ENCODE measurements around the gene CPO.

CPO gene

DNA sequence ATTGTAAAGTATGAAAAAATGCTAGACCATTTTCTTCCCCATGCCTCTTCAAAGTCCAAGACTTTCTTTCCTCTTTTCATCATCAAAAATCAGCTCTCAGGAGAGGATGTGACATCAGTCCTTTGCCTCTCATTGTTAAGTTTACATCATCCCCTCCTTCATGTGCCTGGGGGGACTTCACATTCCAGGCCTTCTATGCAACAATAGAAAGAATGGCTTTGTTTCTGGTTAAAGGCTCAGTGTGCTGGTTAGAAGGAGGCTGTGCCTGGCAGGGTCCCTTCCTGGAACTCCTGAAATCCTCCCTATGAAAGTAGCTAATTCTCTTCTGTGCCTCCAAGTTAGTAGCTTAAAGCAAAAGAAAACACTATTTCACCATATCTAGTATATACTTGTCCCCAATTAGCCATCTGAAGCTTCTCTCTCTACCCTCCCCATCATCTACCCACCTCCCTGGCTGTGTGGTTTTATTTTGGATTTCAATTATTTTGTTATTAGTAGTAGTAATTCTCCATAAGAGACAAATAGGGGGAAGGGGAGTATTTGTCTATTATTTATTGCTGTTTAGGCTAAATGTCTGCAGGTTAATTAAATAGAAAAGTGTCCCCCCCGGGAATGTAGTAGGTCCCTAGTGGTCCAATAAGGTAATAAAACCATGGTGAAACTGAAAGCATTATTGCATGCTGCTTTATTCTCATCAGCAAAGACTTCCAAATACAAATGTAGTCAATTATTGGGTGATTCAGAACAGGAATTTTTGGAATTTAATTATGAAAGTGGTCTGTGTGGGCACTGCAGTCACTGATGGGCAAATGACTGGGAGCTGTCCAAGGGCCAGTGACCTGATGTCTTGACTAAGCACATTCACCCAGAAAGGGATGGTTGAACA lies 69.0 kb downstream of the CPO start:
- DNase-seq: no peak
- TF ChIP-seq CTCF (IDR thresholded peaks at IDR 0.05; ENCODE audit: low read depth, low read length): no peak
- H3K27me3 ChIP-seq (ENCODE audit: insufficient read depth, low read depth, severe bottlenecking): no peaks in the 10 kb centered on the region

GRCh38 chr2:207012461-207012860 lies 73.1 kb downstream of the CPO start:
- no peak for DNase-seq
- no peak overlapping the region for H3K27ac ChIP-seq

More for the DNA sequence above, 69.0 kb downstream of the CPO start:
- Histone ChIP-seq H3K36me3 (no peaks in the 10 kb centered on the region), H3K4me3 (ENCODE audit: low read depth, low read length) (no peak overlapping the region), H3K9me3 (ENCODE audit: severe bottlenecking) (no peaks in the 10 kb centered on the region), H3K27ac (no peak overlapping the region)

GRCh38 chr2:207014424-207014823 lies 75.1 kb downstream of the CPO start:
- no peak overlapping the region for H3K4me3 ChIP-seq (ENCODE audit: low read depth, low read length)
- no peak for DNase-seq
- no peak for TF ChIP-seq CTCF (IDR thresholded peaks at IDR 0.05; ENCODE audit: low read depth, low read length)
- H3K36me3 ChIP-seq: no peaks in the 10 kb centered on the region
- no peaks in the 10 kb centered on the region for H3K9me3 ChIP-seq (ENCODE audit: severe bottlenecking)
- H3K27ac ChIP-seq: no peak overlapping the region
- no peaks in the 10 kb centered on the region for H3K27me3 ChIP-seq (ENCODE audit: insufficient read depth, low read depth, severe bottlenecking)

More at GRCh38 chr2:207012461-207012860, 73.1 kb downstream of the CPO start:
- Histone ChIP-seq H3K36me3 (no peaks in the 10 kb centered on the region), H3K27me3 (ENCODE audit: insufficient read depth, low read depth, severe bottlenecking) (no peaks in the 10 kb centered on the region), H3K4me3 (ENCODE audit: low read depth, low read length) (no peak overlapping the region), H3K9me3 (ENCODE audit: severe bottlenecking) (no peaks in the 10 kb centered on the region)
- TF ChIP-seq CTCF (IDR thresholded peaks at IDR 0.05; ENCODE audit: low read depth, low read length): no peak

DNA sequence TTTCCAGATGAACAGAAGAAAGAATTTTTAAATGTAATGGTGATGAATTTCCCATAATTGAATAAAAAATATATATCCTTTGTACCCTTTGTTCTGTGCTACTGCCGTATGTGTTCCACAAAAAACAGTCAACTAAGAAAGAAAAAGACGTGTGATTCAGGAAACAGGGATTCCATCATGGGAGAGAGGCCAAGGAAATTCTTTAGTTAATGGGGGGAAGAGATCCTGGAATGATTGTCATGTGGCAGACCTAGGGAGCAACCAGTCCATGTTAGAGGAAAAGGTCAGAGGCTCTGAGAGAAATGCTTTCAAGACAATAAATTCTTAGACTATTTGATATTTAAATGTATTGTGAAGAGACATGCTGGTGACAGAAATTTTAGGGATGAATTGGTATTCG lies 76.6 kb downstream of the CPO start:
- Histone ChIP-seq H3K27me3 (ENCODE audit: insufficient read depth, low read depth, severe bottlenecking) (no peaks in the 10 kb centered on the region), H3K4me3 (ENCODE audit: low read depth, low read length) (no peak overlapping the region), H3K36me3 (no peaks in the 10 kb centered on the region), H3K9me3 (ENCODE audit: severe bottlenecking) (no peaks in the 10 kb centered on the region), H3K27ac (no peak overlapping the region)
- no peak for DNase-seq
- no peak for TF ChIP-seq CTCF (IDR thresholded peaks at IDR 0.05; ENCODE audit: low read depth, low read length)
